ENCODE results near the gene HBG1. TPM values are rescaled to one million over a fixed set of nuclear protein-coding genes. Genes with fewer than 3 reads are reported as not detected.

Gene HBG1
- total RNA-seq, 4 donors from 2014 or later = not detected

DNA sequence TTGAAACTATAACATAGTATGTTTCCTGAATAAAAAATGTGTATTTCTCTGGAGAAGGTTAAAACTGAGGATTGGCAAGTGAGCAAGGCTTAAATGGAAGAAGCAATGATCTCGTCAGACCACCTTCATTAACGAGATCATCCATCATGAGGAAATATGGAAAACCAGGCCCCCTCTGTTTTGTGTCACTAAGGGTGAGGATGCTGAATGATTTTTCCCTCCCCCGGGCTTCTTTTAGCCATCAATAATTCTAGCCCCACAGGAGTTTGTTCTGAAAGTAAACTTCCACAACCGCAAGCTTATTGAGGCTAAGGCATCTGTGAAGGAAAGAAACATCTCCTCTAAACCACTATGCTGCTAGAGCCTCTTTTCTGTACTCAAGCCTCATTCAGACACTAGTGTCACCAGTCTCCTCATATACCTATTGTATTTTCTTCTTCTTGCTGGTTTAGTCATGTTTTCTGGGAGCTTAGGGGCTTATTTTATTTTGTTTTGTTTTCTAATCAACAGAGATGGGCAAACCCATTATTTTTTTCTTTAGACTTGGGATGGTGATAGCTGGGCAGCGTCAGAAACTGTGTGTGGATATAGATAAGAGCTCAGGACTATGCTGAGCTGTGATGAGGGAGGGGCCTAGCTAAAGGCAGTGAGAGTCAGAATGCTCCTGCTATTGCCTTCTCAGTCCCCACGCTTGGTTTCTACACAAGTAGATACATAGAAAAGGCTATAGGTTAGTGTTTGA, 25.9 kb upstream of the HBG1 start:
- H3K9me3 ChIP-seq = no peaks in the 10 kb centered on the region
- TF ChIP-seq CTCF (IDR thresholded peaks at IDR 0.05) = no peak
- no peak for TF ChIP-seq POLR2A (IDR thresholded peaks at IDR 0.05)
- no peaks in the 10 kb centered on the region for H3K27me3 ChIP-seq
- no peak overlapping the region for H3K4me3 ChIP-seq
- no peak for DNase-seq
- no peaks in the 10 kb centered on the region for H3K4me1 ChIP-seq
- H3K36me3 ChIP-seq = no peaks in the 10 kb centered on the region
- no peak overlapping the region for H3K27ac ChIP-seq

- no peaks in the 10 kb centered on the region for H3K27me3 ChIP-seq
- no peak for TF ChIP-seq CTCF (IDR thresholded peaks at IDR 0.05)
- TF ChIP-seq POLR2A (IDR thresholded peaks at IDR 0.05) = no peak
These were observed 24.7 kb upstream of the HBG1 start for GRCh38 chr11:5274395-5274794.

DNA sequence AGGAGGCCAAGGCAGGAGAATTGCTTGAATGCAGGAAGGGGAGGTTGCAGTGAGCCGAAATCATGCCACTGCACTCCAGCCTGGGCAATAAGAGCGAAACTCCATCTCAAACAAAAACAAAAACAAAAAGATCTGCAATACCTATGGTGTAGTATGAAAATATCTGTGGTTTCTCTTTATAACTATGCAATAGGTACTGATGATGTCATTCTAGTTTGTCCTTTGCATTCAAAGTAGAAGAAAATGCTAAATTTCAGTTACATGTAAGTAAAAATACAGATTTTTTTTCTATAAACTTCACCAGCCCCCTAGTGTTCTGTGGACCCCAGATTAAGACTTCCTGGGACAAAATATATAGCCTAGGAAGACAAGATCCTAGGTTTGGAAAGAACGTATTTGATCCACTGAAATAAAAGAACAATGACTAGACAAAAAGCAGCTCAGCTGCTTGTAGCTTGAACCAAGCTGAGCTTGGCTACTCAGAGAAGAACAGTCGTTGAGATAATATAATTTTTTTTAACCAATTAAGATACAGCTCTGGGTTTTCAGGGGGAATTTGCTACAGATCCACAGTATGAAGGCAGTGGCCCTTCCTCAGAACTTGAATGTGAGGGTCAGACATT, 22.8 kb upstream of the HBG1 start:
- no peaks in the 10 kb centered on the region for H3K4me1 ChIP-seq
- TF ChIP-seq CTCF (IDR thresholded peaks at IDR 0.05) = no peak
- TF ChIP-seq POLR2A (IDR thresholded peaks at IDR 0.05) = no peak
- no peaks in the 10 kb centered on the region for H3K9me3 ChIP-seq
- no peaks in the 10 kb centered on the region for H3K36me3 ChIP-seq
- H3K27me3 ChIP-seq = no peaks in the 10 kb centered on the region
- no peak for DNase-seq
- H3K27ac ChIP-seq = no peak overlapping the region
- no peak overlapping the region for H3K4me3 ChIP-seq

More at GRCh38 chr11:5274395-5274794, 24.7 kb upstream of the HBG1 start:
- Histone ChIP-seq H3K36me3 (no peaks in the 10 kb centered on the region), H3K9me3 (no peaks in the 10 kb centered on the region), H3K27ac (no peak overlapping the region), H3K4me1 (no peaks in the 10 kb centered on the region), H3K4me3 (no peak overlapping the region)
- DNase-seq = no peak

GRCh38 chr11:5269715-5270147, 20.1 kb upstream of the HBG1 start, which contains the start of gene HBE1:
Gene HBE1, minus strand, starts transcription at chr11:5269945. Its CDS starts 55 bp downstream, at chr11:5269890.
- Histone ChIP-seq H3K4me3 (no peak within 1 kb of the TSS), H3K27me3 (no peaks in the 10 kb centered on the region), H3K9me3 (no peaks in the 10 kb centered on the region), H3K4me1 (no peaks in the 10 kb centered on the region), H3K27ac (no peak within 1 kb of the TSS), H3K36me3 (no peaks in the 10 kb centered on the region)
- TF ChIP-seq POLR2A (IDR thresholded peaks at IDR 0.05) = no peak
- no peak for DNase-seq

GRCh38 chr11:5267033-5267563, 17.4 kb upstream of the HBG1 start:
- H3K27me3 ChIP-seq = no peaks in the 10 kb centered on the region
- no peak for DNase-seq
- no peaks in the 10 kb centered on the region for H3K9me3 ChIP-seq
- H3K4me1 ChIP-seq = no peaks in the 10 kb centered on the region
- TF ChIP-seq CTCF (IDR thresholded peaks at IDR 0.05) (no peak), POLR2A (IDR thresholded peaks at IDR 0.05) (no peak)
- no peak overlapping the region for H3K27ac ChIP-seq
- H3K36me3 ChIP-seq = no peaks in the 10 kb centered on the region
- no peak overlapping the region for H3K4me3 ChIP-seq

GRCh38 chr11:5266609-5267008, 17.0 kb upstream of the HBG1 start:
- H3K27ac ChIP-seq = no peak overlapping the region
- no peaks in the 10 kb centered on the region for H3K36me3 ChIP-seq
- no peak for DNase-seq
- H3K4me1 ChIP-seq = no peaks in the 10 kb centered on the region
- no peaks in the 10 kb centered on the region for H3K27me3 ChIP-seq
- H3K9me3 ChIP-seq = no peaks in the 10 kb centered on the region
- TF ChIP-seq CTCF (IDR thresholded peaks at IDR 0.05) = no peak
- TF ChIP-seq POLR2A (IDR thresholded peaks at IDR 0.05) = no peak
- no peak overlapping the region for H3K4me3 ChIP-seq
